Fibroblast of the aortic adventitia (primary cell): ENCODE results near the gene ZNF385B. TPM values are rescaled to one million over a fixed set of nuclear protein-coding genes. Genes with fewer than 3 reads are reported as not detected.

Experiments
- DNase-seq: peaks from one replicate; pipeline ENCODE4 v3.0.0-alpha.2; 2010; ENCODE audit warnings: low read depth
- H3K4me3 ChIP-seq: 2 replicates; pipeline ENCODE4 v1.5.1; 2011; ENCODE audit warnings: low read depth, mild to moderate bottlenecking, control low read depth, low read length, moderate library complexity
- total RNA-seq: library from RNA; depleted of rRNA; stranded (reverse); fragments of >200 nt; gene quantifications from 2 replicates; pipeline ENCODE4 v1.2.3, GENCODE V29; 2012; ENCODE audit warnings: low replicate concordance
- TF ChIP-seq, protein P1 (sequence below): IDR thresholded peaks from 2 replicates; pipeline ENCODE4 v1.5.1; 2011; ENCODE audit warnings: mild to moderate bottlenecking, low read length, control low read depth, inconsistent platforms; ENCODE audit not compliant: insufficient read depth

The ZNF385B gene
- total RNA-seq, 1 donor: 4.8 TPM

DNA sequence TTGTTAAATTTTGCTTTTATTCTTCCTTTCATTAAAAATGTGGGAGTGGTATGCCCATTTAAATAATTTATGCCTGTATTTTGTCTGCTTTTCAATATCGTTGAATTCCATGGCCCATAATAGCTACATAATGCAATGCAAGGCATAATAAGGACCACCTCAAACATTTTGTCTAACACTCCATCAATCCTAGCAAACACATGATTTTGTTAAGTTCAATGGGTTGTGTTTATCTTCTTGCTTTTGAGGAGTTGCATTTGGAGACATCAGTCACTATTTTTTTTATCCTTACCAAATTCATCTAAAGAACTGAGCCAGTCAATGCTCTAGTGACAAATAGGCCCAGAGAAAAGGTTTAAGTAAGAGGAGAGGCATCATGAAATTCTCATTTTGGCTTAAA lies 145.5 kb downstream of the ZNF385B start:
- TF ChIP-seq, protein P1, sequence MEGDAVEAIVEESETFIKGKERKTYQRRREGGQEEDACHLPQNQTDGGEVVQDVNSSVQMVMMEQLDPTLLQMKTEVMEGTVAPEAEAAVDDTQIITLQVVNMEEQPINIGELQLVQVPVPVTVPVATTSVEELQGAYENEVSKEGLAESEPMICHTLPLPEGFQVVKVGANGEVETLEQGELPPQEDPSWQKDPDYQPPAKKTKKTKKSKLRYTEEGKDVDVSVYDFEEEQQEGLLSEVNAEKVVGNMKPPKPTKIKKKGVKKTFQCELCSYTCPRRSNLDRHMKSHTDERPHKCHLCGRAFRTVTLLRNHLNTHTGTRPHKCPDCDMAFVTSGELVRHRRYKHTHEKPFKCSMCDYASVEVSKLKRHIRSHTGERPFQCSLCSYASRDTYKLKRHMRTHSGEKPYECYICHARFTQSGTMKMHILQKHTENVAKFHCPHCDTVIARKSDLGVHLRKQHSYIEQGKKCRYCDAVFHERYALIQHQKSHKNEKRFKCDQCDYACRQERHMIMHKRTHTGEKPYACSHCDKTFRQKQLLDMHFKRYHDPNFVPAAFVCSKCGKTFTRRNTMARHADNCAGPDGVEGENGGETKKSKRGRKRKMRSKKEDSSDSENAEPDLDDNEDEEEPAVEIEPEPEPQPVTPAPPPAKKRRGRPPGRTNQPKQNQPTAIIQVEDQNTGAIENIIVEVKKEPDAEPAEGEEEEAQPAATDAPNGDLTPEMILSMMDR: no peak
- no peak for DNase-seq
- H3K4me3 ChIP-seq: no peak overlapping the region

DNA sequence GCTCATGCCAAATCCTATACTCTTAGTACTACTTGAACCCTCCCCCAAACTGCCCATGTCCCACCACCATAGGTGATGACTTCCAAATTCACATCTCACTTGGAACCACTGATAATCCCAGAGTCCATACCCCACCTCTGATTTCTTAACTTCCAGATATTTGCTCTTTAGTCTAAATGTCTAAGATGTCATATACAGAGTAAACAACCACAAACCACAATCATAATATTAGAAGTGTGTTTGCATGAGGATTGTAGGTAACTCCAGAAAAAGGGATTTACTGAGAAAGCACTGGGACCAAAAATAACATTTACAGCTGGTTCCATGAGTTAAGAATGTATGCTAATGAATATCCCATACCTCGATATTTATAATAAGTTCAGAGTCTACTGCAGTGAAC lies 146.2 kb downstream of the ZNF385B start:
- H3K4me3 ChIP-seq: no peak overlapping the region
- no peak for DNase-seq
- TF ChIP-seq, protein P1: no peak

GRCh38 chr2:179712825-179713224 lies 148.6 kb downstream of the ZNF385B start:
- DNase-seq: no peak
- TF ChIP-seq, protein P1: no peak
- no peak overlapping the region for H3K4me3 ChIP-seq

DNA sequence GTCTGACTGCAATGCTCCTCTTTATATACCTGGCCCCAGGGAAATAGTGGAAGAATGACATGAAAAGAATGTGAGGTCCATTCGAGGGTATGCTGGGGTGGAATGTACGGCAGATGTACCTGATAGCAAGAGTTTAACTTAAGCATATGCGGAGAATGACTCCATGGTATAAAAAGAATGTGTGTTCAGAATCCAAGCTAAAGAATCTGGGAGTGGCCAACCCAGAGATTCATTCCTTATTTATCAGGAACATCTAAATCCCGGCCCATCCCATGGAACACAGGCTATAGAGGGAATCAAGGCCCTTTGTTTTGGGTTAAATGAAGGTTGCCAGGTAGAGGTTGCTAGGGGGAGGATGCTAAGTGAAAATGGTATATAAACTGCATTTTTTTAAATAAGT lies 150.0 kb downstream of the ZNF385B start:
- TF ChIP-seq, protein P1: no peak
- no peak for DNase-seq
- no peak overlapping the region for H3K4me3 ChIP-seq

DNA sequence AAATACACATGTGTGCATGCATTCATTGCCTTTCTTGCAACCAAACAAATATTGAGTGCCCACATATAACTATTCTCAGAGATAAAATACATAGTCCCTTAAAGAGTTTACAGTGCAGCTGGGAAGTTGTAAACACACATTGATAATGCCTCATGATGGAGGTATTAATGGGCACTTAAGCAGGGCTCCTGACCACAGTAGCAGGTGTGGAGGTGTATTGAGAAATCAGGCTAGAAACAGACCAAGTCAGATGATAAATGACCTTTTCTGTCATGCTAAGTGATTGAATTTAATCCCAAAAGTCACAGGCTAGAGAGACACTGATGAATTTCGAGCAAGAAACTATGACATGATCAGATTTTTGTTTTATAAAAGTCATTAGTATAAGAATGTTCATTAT lies 157.7 kb downstream of the ZNF385B start:
- TF ChIP-seq, protein P1: no peak
- no peak for DNase-seq
- H3K4me3 ChIP-seq: no peak overlapping the region

- no peak overlapping the region for H3K4me3 ChIP-seq
- DNase-seq: no peak
- TF ChIP-seq, protein P1: no peak
These were observed 158.5 kb downstream of the ZNF385B start for GRCh38 chr2:179702912-179703311.

DNA sequence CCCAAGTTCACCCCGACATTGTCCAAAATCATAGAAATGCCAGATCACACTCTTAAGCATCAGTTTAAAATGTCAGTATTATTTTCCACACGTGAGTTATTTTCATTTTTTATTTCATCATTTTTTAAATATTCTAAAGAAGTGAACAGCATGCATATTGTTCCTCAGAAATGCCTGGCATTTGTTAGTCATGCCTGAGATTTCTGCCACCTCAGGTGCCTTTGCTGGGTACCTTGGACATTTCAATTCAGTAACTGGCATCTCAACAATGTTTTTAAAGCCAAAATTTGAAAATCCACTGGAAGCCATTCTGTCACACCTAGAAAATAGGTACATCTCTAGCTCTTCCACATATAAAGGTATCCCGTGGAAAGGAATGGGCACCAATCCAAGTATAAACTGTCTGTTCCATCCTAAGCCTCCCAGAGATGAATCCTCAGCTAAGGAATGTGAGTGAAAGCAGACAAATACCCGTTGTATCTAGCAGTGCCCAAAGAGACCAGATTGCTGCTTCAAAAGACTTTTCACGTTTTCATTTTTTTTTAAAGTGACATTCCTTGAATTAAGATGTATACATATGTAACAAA lies 159.8 kb downstream of the ZNF385B start:
- TF ChIP-seq, protein P1: no peak
- no peak for DNase-seq
- H3K4me3 ChIP-seq: no peak overlapping the region
